ENCODE measurements around the gene SLC24A1. TPM values are rescaled to one million over a fixed set of nuclear protein-coding genes. Genes with fewer than 3 reads are reported as not detected.
A peak's percentile ranks its signal among the peaks of the same experiment; 100 is the strongest.

The SLC24A1 gene
- polyA plus RNA-seq, 3 donors, result 0.80 to 1.7 (median 0.83) TPM

- Histone ChIP-seq H4K20me1 (ENCODE audit: insufficient read depth, low read length) (no peaks in the 10 kb centered on the region), H3K4me3 (replicated peaks in 1 of 3; ENCODE audit: low read depth in 2 of 3, low read length in 3 of 3) (no peak overlapping the region), H3K4me2 (replicated peaks; ENCODE audit: extremely low read depth, low read length, poor library complexity, severe bottlenecking) (no peak overlapping the region), H3K9ac (ENCODE audit: insufficient read depth, low read length, poor library complexity, severe bottlenecking) (no peak overlapping the region), H2AFZ (ENCODE audit: insufficient read depth, low read depth, low read length, poor library complexity, severe bottlenecking) (no peak overlapping the region), H3K36me3 (replicated peaks in 1 of 2; ENCODE audit: control insufficient read depth in 1 of 2, insufficient read depth in 2 of 2, low read length in 2 of 2) (peaks cover 44 to 81% of the 10 kb centered on the region in 2 donors), H3K4me1 (ENCODE audit: control insufficient read depth in 1 of 2, insufficient read depth in 2 of 2, low read length in 2 of 2) (no peaks in the 10 kb centered on the region), H3K9me3 (replicated peaks in 1 of 2; ENCODE audit: control insufficient read depth in 1 of 2, insufficient read depth in 1 of 2, low read length in 2 of 2) (no peaks in the 10 kb centered on the region), H3K27me3 (ENCODE audit: control insufficient read depth in 2 of 2, insufficient read depth in 2 of 2, low read length in 2 of 2) (no peaks in the 10 kb centered on the region), H3K27ac (ENCODE audit: low read depth in 1 of 2, low read length in 2 of 2) (no peak overlapping the region), H3K79me2 (ENCODE audit: insufficient read depth, low read length) (peaks cover 21% of the 10 kb centered on the region)
- no CpG with 5 or more reads among the region's 1 CpG for WGBS (ENCODE audit: insufficient coverage)
- H3K27me3 Mint-ChIP-seq (ENCODE audit: low read depth in 3 of 3), result no peaks in the 10 kb centered on the region
- intact Hi-C loops (cut with micrococcal nuclease), result no loop called here
- no peak for DNase-seq
- TF ChIP-seq CTCF (IDR thresholded peaks at IDR 0.05), result no peak
- no peak overlapping the region for H3K4me3 Mint-ChIP-seq
- no peak overlapping the region for H3K27ac Mint-ChIP-seq
- H3K36me3 Mint-ChIP-seq, result peaks cover 35 to 57% of the 10 kb centered on the region in 2 donors
- H3K4me1 Mint-ChIP-seq, result no peaks in the 10 kb centered on the region
- H3K9me3 Mint-ChIP-seq, result no peaks in the 10 kb centered on the region
Observed at GRCh38 chr15:65603559-65603958, 18.2 kb upstream of the SLC24A1 start.

- H3K9me3 Mint-ChIP-seq, result no peaks in the 10 kb centered on the region
- H3K79me2 ChIP-seq (ENCODE audit: insufficient read depth, low read length), result peaks cover 44% of the 10 kb centered on the region
- intact Hi-C loops (cut with micrococcal nuclease), result no loop called here
Observed at GRCh38 chr15:65610871-65611718, 10.6 kb upstream of the SLC24A1 start, which contains the start of gene INTS14. Gene INTS14, minus strand, starts transcription at chr15:65611131. Its CDS starts 3,751 bp downstream, at chr15:65607380.

More at GRCh38 chr15:65610871-65611718, 10.6 kb upstream of the SLC24A1 start, which contains the start of gene INTS14:
- H3K4me1 ChIP-seq (ENCODE audit: control insufficient read depth in 1 of 2, insufficient read depth in 2 of 2, low read length in 2 of 2), result peaks cover 17 to 20% of the 10 kb centered on the region in 2 donors
- peak; percentile 60 for TF ChIP-seq CTCF (IDR thresholded peaks at IDR 0.05)
- Mint-ChIP-seq H3K36me3 (peaks cover 0 to 4% of the 10 kb centered on the region in 2 donors), H3K4me1 (peaks cover 25% of the 10 kb centered on the region), H3K27me3 (ENCODE audit: low read depth in 3 of 3) (peaks cover 0 to 1% (median 0%) of the 10 kb centered on the region in 3 donors), H3K27ac (peak within 1 kb of the TSS; percentile 93 to 96 (median 95)), H3K4me3 (peak within 1 kb of the TSS; percentile 97 to 99)
- H4K20me1 ChIP-seq (ENCODE audit: insufficient read depth, low read length), result no peaks in the 10 kb centered on the region
- peaks cover 0 to 10% of the 10 kb centered on the region in 2 donors for H3K36me3 ChIP-seq (replicated peaks in 1 of 2; ENCODE audit: control insufficient read depth in 1 of 2, insufficient read depth in 2 of 2, low read length in 2 of 2)
- peak within 1 kb of the TSS; percentile 91 for H3K9ac ChIP-seq (ENCODE audit: insufficient read depth, low read length, poor library complexity, severe bottlenecking)
- peak within 1 kb of the TSS; percentile 69 to 90 (median 74) for H3K4me3 ChIP-seq (replicated peaks in 1 of 3; ENCODE audit: low read depth in 2 of 3, low read length in 3 of 3)
- DNase-seq, result peak; percentile 88 to 92 (median 91)
- no peaks in the 10 kb centered on the region for H3K9me3 ChIP-seq (replicated peaks in 1 of 2; ENCODE audit: control insufficient read depth in 1 of 2, insufficient read depth in 1 of 2, low read length in 2 of 2)
- H2AFZ ChIP-seq (ENCODE audit: insufficient read depth, low read depth, low read length, poor library complexity, severe bottlenecking), result peak within 1 kb of the TSS; percentile 88
- peak within 1 kb of the TSS; percentile 70 to 92 for H3K27ac ChIP-seq (ENCODE audit: low read depth in 1 of 2, low read length in 2 of 2)
- WGBS (ENCODE audit: insufficient coverage), result under 1% methylated on average over 64 of the region's 64 CpGs
- H3K27me3 ChIP-seq (ENCODE audit: control insufficient read depth in 2 of 2, insufficient read depth in 2 of 2, low read length in 2 of 2), result no peaks in the 10 kb centered on the region
- H3K4me2 ChIP-seq (replicated peaks; ENCODE audit: extremely low read depth, low read length, poor library complexity, severe bottlenecking), result peak within 1 kb of the TSS; percentile 82
